Smooth muscle cell (in vitro differentiated cells): ENCODE data around the gene AASS. TPM values are rescaled to one million over a fixed set of nuclear protein-coding genes. Genes with fewer than 3 reads are reported as not detected.

Experiments
- DNase-seq: peaks from one replicate; lab custom pipeline; 2025; ENCODE audit not compliant: unreplicated experiment; lab: John Stamatoyannopoulos, UW
- H2AFZ ChIP-seq: fragments of 200-600 bp; sonication (generic); 2 replicates; pipeline ENCODE4 v1.6.0; 2016; ENCODE audit warnings: antibody characterized with exemption, low read depth, mild to moderate bottlenecking
- H3F3A ChIP-seq: fragments of 200-600 bp; sonication (generic); 2 replicates; pipeline ENCODE4 v1.6.0; 2017; ENCODE audit warnings: antibody characterized with exemption, low read depth
- H3K27ac ChIP-seq: fragments of 200-600 bp; sonication (generic); 2 replicates; pipeline ENCODE4 v1.5.1; 2016; ENCODE audit warnings: low read depth, mild to moderate bottlenecking
- H3K27me3 ChIP-seq: fragments of 200-600 bp; sonication (generic); 2 replicates; pipeline ENCODE4 v1.6.1; 2016; ENCODE audit warnings: low read depth, mild to moderate bottlenecking
- H3K36me3 ChIP-seq: fragments of 200-600 bp; sonication (generic); 2 replicates; pipeline ENCODE4 v1.5.1; 2016; ENCODE audit warnings: low read depth
- H3K4me1 ChIP-seq: fragments of 200-600 bp; sonication (generic); 2 replicates; pipeline ENCODE4 v1.5.1; 2016; ENCODE audit warnings: low read depth
- H3K4me2 ChIP-seq: fragments of 200-600 bp; sonication (generic); 2 replicates; pipeline ENCODE4 v1.6.0; 2016; ENCODE audit warnings: mild to moderate bottlenecking
- H3K4me3 ChIP-seq: fragments of 200-600 bp; sonication (generic); 2 replicates; pipeline ENCODE4 v1.5.1; 2016; ENCODE audit warnings: mild to moderate bottlenecking
- H3K79me2 ChIP-seq: fragments of 200-600 bp; sonication (generic); 2 replicates; pipeline ENCODE4 v1.6.0; 2016; ENCODE audit warnings: low read depth, mild to moderate bottlenecking
- H3K9ac ChIP-seq: fragments of 200-600 bp; sonication (generic); 2 replicates; pipeline ENCODE4 v1.6.0; 2016; ENCODE audit warnings: low read depth
- H3K9me3 ChIP-seq: fragments of 200-600 bp; sonication (generic); replicated peaks from 2 replicates; pipeline ENCODE4 v1.5.1; 2016; ENCODE audit warnings: low read depth
- H4K20me1 ChIP-seq: fragments of 200-600 bp; sonication (generic); 2 replicates; pipeline ENCODE4 v1.6.0; 2016; ENCODE audit warnings: low read depth
- CTCF ChIP-seq: fragments of 200-600 bp; sonication (generic); IDR thresholded peaks from 2 replicates; pipeline ENCODE4 v1.5.1; 2017; ENCODE audit warnings: borderline replicate concordance, mild to moderate bottlenecking, antibody characterized with exemption; ENCODE audit not compliant: insufficient read depth, poor library complexity, severe bottlenecking
- WGBS: methylation state at CpG from one replicate; pipeline ENCODE4 v1.1.7; 2016; ENCODE audit warnings: low lambda C conversion rate; 5-methylcytosine and 5-hydroxymethylcytosine counted together
- polyA plus RNA-seq: library from polyadenylated mRNA; unstranded; fragments of >200 nt; fragmentation: Nextera tagmentation; extraction: Ambion mirVana; gene quantifications from 2 replicates; pipeline ENCODE4 v1.2.1, GENCODE V29; 2016
- total RNA-seq: library from RNA; depleted of rRNA; stranded (reverse); fragments of >200 nt; gene quantifications from 2 replicates; pipeline ENCODE4 v1.2.3, GENCODE V29; 2014

Gene AASS
- total and polyA plus RNA-seq, 2 experiments from 2014 or later, result 9.8 to 23.8 TPM

DNA sequence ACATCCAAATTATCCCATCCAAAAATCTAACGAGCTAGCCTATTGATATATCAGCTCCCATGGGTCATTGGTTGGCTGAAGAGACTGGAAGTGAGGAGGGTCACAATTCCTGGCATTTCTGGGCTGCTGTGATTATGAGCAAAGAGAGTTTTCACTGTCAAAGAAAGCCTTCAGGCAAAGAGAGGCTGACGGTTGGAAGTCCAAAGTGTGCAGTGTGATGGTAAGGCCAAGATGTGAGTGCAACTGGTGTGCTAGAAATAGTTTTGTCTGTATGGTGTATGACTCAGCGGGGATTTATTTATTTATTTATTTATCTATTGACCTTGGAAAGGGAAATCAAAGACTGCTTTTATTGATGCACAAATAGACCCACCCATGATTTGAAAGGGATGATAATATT lies 75.0 kb downstream of the AASS start:
- TF ChIP-seq CTCF, result no peak
- Histone ChIP-seq H2AFZ (no peak overlapping the region), H3K36me3 (no peaks in the 10 kb centered on the region), H3K4me1 (no peaks in the 10 kb centered on the region), H3K27ac (no peak overlapping the region), H3F3A (no peaks in the 10 kb centered on the region), H4K20me1 (no peaks in the 10 kb centered on the region), H3K27me3 (no peaks in the 10 kb centered on the region), H3K9ac (no peak overlapping the region), H3K79me2 (no peaks in the 10 kb centered on the region), H3K9me3 (no peaks in the 10 kb centered on the region), H3K4me2 (no peak overlapping the region), H3K4me3 (no peak overlapping the region)
- no peak for DNase-seq
- WGBS, result 80% methylated on average over 3 of the region's 3 CpGs

- no peak for DNase-seq
- Histone ChIP-seq H3F3A (no peaks in the 10 kb centered on the region), H3K4me3 (no peak overlapping the region), H3K36me3 (no peaks in the 10 kb centered on the region), H3K4me1 (no peaks in the 10 kb centered on the region), H4K20me1 (no peaks in the 10 kb centered on the region), H2AFZ (no peak overlapping the region), H3K27me3 (no peaks in the 10 kb centered on the region), H3K9me3 (no peaks in the 10 kb centered on the region), H3K9ac (no peak overlapping the region), H3K79me2 (no peaks in the 10 kb centered on the region), H3K27ac (no peak overlapping the region), H3K4me2 (no peak overlapping the region)
- no peak for TF ChIP-seq CTCF
- WGBS, result 76% methylated on average over 1 of the region's 1 CpG
Measured at GRCh38 chr7:122068046-122068445, 76.0 kb downstream of the AASS start.

DNA sequence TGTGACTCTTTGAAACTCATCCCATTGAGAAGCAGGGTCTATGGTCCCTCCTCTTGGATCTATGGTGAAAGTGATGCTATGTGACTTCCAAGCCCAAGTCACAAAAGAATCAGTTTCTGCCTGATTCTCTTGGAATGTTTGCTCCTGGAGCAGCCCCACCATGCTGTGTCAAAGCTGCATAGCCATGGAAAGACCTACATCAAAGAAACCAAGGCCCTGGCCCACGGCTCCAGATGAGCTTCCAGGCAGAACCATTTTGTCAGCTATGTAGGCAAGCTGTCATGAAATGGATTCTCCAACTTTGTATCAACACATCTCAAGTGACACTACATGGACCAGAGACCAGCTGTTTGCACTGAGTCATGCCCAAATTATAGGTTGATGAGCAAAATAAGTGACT lies 77.0 kb downstream of the AASS start:
- no peak for TF ChIP-seq CTCF
- H4K20me1 ChIP-seq, result no peaks in the 10 kb centered on the region
- no peak overlapping the region for H2AFZ ChIP-seq
- H3K9me3 ChIP-seq, result no peaks in the 10 kb centered on the region
- H3K79me2 ChIP-seq, result no peaks in the 10 kb centered on the region
- H3K36me3 ChIP-seq, result no peaks in the 10 kb centered on the region
- H3K4me1 ChIP-seq, result no peaks in the 10 kb centered on the region
- no peak overlapping the region for H3K4me2 ChIP-seq
- WGBS, result 73% methylated on average over 1 of the region's 1 CpG
- H3K27me3 ChIP-seq, result no peaks in the 10 kb centered on the region
- H3K27ac ChIP-seq, result no peak overlapping the region
- no peak overlapping the region for H3K4me3 ChIP-seq
- DNase-seq, result no peak
- H3F3A ChIP-seq, result no peaks in the 10 kb centered on the region
- no peak overlapping the region for H3K9ac ChIP-seq

- 62% methylated on average over 4 of the region's 4 CpGs for WGBS
- H3K79me2 ChIP-seq, result no peaks in the 10 kb centered on the region
- no peak overlapping the region for H2AFZ ChIP-seq
- no peak overlapping the region for H3K4me2 ChIP-seq
- H3K36me3 ChIP-seq, result no peaks in the 10 kb centered on the region
- no peaks in the 10 kb centered on the region for H3K4me1 ChIP-seq
- no peak overlapping the region for H3K27ac ChIP-seq
- no peak overlapping the region for H3K4me3 ChIP-seq
- no peaks in the 10 kb centered on the region for H4K20me1 ChIP-seq
- H3K9ac ChIP-seq, result no peak overlapping the region
- H3F3A ChIP-seq, result no peaks in the 10 kb centered on the region
- TF ChIP-seq CTCF, result no peak
- H3K9me3 ChIP-seq, result no peaks in the 10 kb centered on the region
- DNase-seq, result no peak
- H3K27me3 ChIP-seq, result no peaks in the 10 kb centered on the region
Measured at GRCh38 chr7:122064971-122065370, 79.1 kb downstream of the AASS start.
